ENCODE measurements around the gene SLC25A46.

SLC25A46 gene

GRCh38 chr5:110705349-110705748 lies 33.5 kb upstream of the SLC25A46 start:
- TF ChIP-seq ZBTB7A (IDR thresholded peaks at IDR 0.05; ENCODE audit: low read depth) (no peak), MAX (IDR thresholded peaks at IDR 0.05) (no peak), FOXM1 (IDR thresholded peaks at IDR 0.05; ENCODE audit: borderline replicate concordance, low read depth) (no peak), NFIC (IDR thresholded peaks at IDR 0.05) (no peak), RAD21 (IDR thresholded peaks at IDR 0.05; ENCODE audit: low read depth) (no peak), EGR1 (IDR thresholded peaks at IDR 0.05) (no peak), CREB1 (IDR thresholded peaks at IDR 0.05; ENCODE audit: low read depth) (no peak), TCF12 (IDR thresholded peaks at IDR 0.05; ENCODE audit: low read depth) (no peak), YY1 (IDR thresholded peaks at IDR 0.05; ENCODE audit: low read depth) (no peak), CEBPB (IDR thresholded peaks at IDR 0.05) (no peak), EP300 (IDR thresholded peaks at IDR 0.05; ENCODE audit: borderline replicate concordance) (no peak), REST (IDR thresholded peaks at IDR 0.05; ENCODE audit: low read depth) (no peak)

- TF ChIP-seq RAD21 (IDR thresholded peaks at IDR 0.05; ENCODE audit: low read depth) (no peak), YY1 (IDR thresholded peaks at IDR 0.05; ENCODE audit: low read depth) (no peak)
Measured at GRCh38 chr5:110707260-110707844, 31.5 kb upstream of the SLC25A46 start.

GRCh38 chr5:110716247-110717245 lies 22.3 kb upstream of the SLC25A46 start:
- no peak for TF ChIP-seq RAD21 (IDR thresholded peaks at IDR 0.05; ENCODE audit: low read depth)
- no peak for TF ChIP-seq TCF12 (IDR thresholded peaks at IDR 0.05; ENCODE audit: low read depth)
- TF ChIP-seq EP300 (IDR thresholded peaks at IDR 0.05; ENCODE audit: borderline replicate concordance) = no peak
- TF ChIP-seq USF1 (IDR thresholded peaks at IDR 0.05) = no peak
- TF ChIP-seq EGR1 (IDR thresholded peaks at IDR 0.05) = no peak
- no peak for TF ChIP-seq TAF1 (IDR thresholded peaks at IDR 0.05; ENCODE audit: low read depth)
- no peak for TF ChIP-seq REST (IDR thresholded peaks at IDR 0.05; ENCODE audit: low read depth)
- TF ChIP-seq FOXM1 (IDR thresholded peaks at IDR 0.05; ENCODE audit: borderline replicate concordance, low read depth) = no peak
- TF ChIP-seq CREB1 (IDR thresholded peaks at IDR 0.05; ENCODE audit: low read depth) = no peak
- TF ChIP-seq CEBPB (IDR thresholded peaks at IDR 0.05) = no peak
- no peak for TF ChIP-seq TEAD4 (IDR thresholded peaks at IDR 0.05)
- no peak for TF ChIP-seq YY1 (IDR thresholded peaks at IDR 0.05; ENCODE audit: low read depth)
- TF ChIP-seq ZBTB7A (IDR thresholded peaks at IDR 0.05; ENCODE audit: low read depth) = no peak
- TF ChIP-seq NFIC (IDR thresholded peaks at IDR 0.05) = no peak
- TF ChIP-seq MAX (IDR thresholded peaks at IDR 0.05) = no peak

GRCh38 chr5:110718311-110718710 lies 20.5 kb upstream of the SLC25A46 start:
- TF ChIP-seq YY1 (IDR thresholded peaks at IDR 0.05; ENCODE audit: low read depth) = no peak
- no peak for TF ChIP-seq USF1 (IDR thresholded peaks at IDR 0.05)
- no peak for TF ChIP-seq NFIC (IDR thresholded peaks at IDR 0.05)
- TF ChIP-seq RAD21 (IDR thresholded peaks at IDR 0.05; ENCODE audit: low read depth) = no peak
- TF ChIP-seq TAF1 (IDR thresholded peaks at IDR 0.05; ENCODE audit: low read depth) = no peak
- no peak for TF ChIP-seq TEAD4 (IDR thresholded peaks at IDR 0.05)
- no peak for TF ChIP-seq TCF12 (IDR thresholded peaks at IDR 0.05; ENCODE audit: low read depth)
- no peak for TF ChIP-seq EGR1 (IDR thresholded peaks at IDR 0.05)
- no peak for TF ChIP-seq REST (IDR thresholded peaks at IDR 0.05; ENCODE audit: low read depth)
- TF ChIP-seq MAX (IDR thresholded peaks at IDR 0.05) = no peak
- TF ChIP-seq EP300 (IDR thresholded peaks at IDR 0.05; ENCODE audit: borderline replicate concordance) = no peak
- no peak for TF ChIP-seq FOXM1 (IDR thresholded peaks at IDR 0.05; ENCODE audit: borderline replicate concordance, low read depth)
- TF ChIP-seq ZBTB7A (IDR thresholded peaks at IDR 0.05; ENCODE audit: low read depth) = no peak
- no peak for TF ChIP-seq CREB1 (IDR thresholded peaks at IDR 0.05; ENCODE audit: low read depth)
- TF ChIP-seq CEBPB (IDR thresholded peaks at IDR 0.05) = no peak
